DND-41 (cell line): Measurements from ENCODE around the gene CNNM1.

Experiments used
- ATAC-seq: fragments of 200-7000 bp; cut with Tn5 transposase; 3 replicates; pipeline ENCODE4 v1.9.1; 2021; ENCODE audit warnings: low read depth; ENCODE audit not compliant: insufficient read depth
- DNase-seq: peaks from one replicate; pipeline ENCODE4 v3.0.0-alpha.2; 2020
- H2AFZ ChIP-seq: 2 replicates; pipeline ENCODE4 v1.6.0; 2012; ENCODE audit warnings: low read depth, low read length
- H3K27ac ChIP-seq: 2 replicates; pipeline ENCODE4 v1.5.1; 2012; ENCODE audit warnings: low read length, inconsistent platforms
- H3K27me3 ChIP-seq: fragments of 200-600 bp; sonication (generic); 2 replicates; pipeline ENCODE4 v1.6.0; 2012; ENCODE audit warnings: low read length, mild to moderate bottlenecking, inconsistent platforms; ENCODE audit not compliant: insufficient read depth, poor library complexity
- H3K36me3 ChIP-seq: 2 replicates; pipeline ENCODE4 v1.5.1; 2012; ENCODE audit warnings: low read length, inconsistent platforms; ENCODE audit not compliant: insufficient read depth
- H3K4me1 ChIP-seq: 2 replicates; pipeline ENCODE4 v1.5.1; 2012; ENCODE audit warnings: mild to moderate bottlenecking, low read length; ENCODE audit not compliant: insufficient read depth
- H3K4me2 ChIP-seq: 2 replicates; pipeline ENCODE4 v1.6.0; 2012; ENCODE audit warnings: mild to moderate bottlenecking, moderate library complexity, low read length, inconsistent platforms; ENCODE audit not compliant: insufficient read depth
- H3K4me3 ChIP-seq, 2 experiments: fragments of 200-600 bp in 1 of 2; shearing (Covaris generic) in 1 of 2; 2 replicates each; pipeline ENCODE4 v1.5.1; 2012 to 2016; ENCODE audit warnings: inconsistent platforms in 2 of 2, low read length in 2 of 2, mild to moderate bottlenecking in 2 of 2, low read depth in 1 of 2, moderate library complexity in 1 of 2
- H3K79me2 ChIP-seq: 2 replicates; pipeline ENCODE4 v1.6.0; 2012; ENCODE audit warnings: low read length, inconsistent platforms; ENCODE audit not compliant: insufficient read depth
- H3K9ac ChIP-seq: 2 replicates; pipeline ENCODE4 v1.6.0; 2012; ENCODE audit warnings: low read depth, mild to moderate bottlenecking, inconsistent platforms, low read length, moderate library complexity
- H3K9me3 ChIP-seq: 2 replicates; pipeline ENCODE4 v1.5.1; 2012; ENCODE audit warnings: low read length, moderate library complexity, mild to moderate bottlenecking, inconsistent platforms; ENCODE audit not compliant: insufficient read depth, severe bottlenecking
- H4K20me1 ChIP-seq: 2 replicates; pipeline ENCODE4 v1.6.0; 2012; ENCODE audit warnings: low read length; ENCODE audit not compliant: insufficient read depth
- EZH2 ChIP-seq: IDR thresholded peaks from 3 replicates; pipeline ENCODE4 v1.6.1; 2012; ENCODE audit warnings: borderline replicate concordance, low read depth, mild to moderate bottlenecking, moderate library complexity, low read length, inconsistent platforms; ENCODE audit not compliant: severe bottlenecking
- TF ChIP-seq, protein P1 (sequence below): IDR thresholded peaks from 2 replicates; pipeline ENCODE4 v1.5.1; 2012; ENCODE audit warnings: borderline replicate concordance, low read length, moderate library complexity, mild to moderate bottlenecking; ENCODE audit not compliant: poor library complexity, severe bottlenecking; ENCODE audit errors: extremely low read depth

Gene CNNM1

DNA sequence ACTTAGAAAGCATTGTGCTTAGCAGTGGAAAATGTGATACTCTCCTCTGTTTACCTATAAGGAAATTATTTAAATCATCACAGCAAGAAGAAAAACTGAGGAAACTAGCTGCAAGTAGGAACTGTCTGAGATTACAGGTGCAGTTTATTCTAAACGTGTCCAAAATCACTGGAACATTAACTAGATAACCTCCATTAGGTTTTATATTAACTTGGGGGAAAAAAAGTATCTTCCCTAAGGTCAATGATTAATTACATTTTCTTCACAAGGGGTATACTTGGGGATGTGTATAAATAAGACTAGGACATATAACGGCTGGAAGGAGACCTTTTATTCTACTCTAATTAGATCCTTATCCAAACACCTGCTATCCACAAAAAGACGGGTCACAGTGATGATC is 97.5 kb downstream of the CNNM1 start:
- Histone ChIP-seq H3K9me3 (no peaks in the 10 kb centered on the region), H3K9ac (no peak overlapping the region), H3K4me2 (no peak overlapping the region)

DNA sequence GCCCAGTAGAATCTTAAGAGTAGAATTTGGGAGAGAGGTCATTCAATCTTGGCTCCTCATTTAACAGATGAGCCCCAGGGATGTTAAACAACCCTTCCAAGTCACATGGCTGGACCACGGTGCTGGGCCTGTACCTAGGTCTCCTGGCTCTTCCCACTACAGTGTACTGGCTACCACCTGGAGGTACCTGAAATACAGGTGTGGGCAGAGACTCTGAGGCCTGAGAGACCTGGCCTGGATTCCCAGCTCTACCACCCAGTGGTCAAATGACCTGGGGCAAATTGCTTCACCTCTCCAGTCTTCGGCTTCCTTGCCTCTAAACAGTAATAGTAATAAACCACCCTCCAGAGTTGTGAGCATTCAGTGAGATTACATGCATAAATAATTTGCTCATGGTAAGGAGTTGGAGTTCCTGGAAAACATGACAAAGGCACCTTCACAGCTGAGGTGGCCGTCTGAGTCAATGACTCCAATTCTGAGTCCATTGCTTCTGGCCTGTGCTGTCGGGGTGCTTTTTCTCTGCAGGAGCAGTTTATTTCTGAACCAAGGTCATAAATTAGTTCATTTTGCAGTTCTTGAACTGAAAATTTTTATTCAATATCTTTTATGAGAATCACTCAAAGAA is 98.5 kb downstream of the CNNM1 start:
- Histone ChIP-seq H3K36me3 (peaks cover 11% of the 10 kb centered on the region; the same call in 1 of the 2 replicates), H3K27me3 (no peaks in the 10 kb centered on the region), H3K9me3 (no peaks in the 10 kb centered on the region), H4K20me1 (no peaks in the 10 kb centered on the region), H3K79me2 (peaks cover 43% of the 10 kb centered on the region), H3K4me3 (no peak overlapping the region), H3K27ac (no peak overlapping the region), H3K4me1 (peaks cover 34% of the 10 kb centered on the region), H2AFZ (no peak overlapping the region), H3K4me2 (no peak overlapping the region), H3K9ac (no peak overlapping the region)
- DNase-seq (no peak), ATAC-seq (no peak)
- no peak for TF ChIP-seq EZH2
- TF ChIP-seq, protein P1, sequence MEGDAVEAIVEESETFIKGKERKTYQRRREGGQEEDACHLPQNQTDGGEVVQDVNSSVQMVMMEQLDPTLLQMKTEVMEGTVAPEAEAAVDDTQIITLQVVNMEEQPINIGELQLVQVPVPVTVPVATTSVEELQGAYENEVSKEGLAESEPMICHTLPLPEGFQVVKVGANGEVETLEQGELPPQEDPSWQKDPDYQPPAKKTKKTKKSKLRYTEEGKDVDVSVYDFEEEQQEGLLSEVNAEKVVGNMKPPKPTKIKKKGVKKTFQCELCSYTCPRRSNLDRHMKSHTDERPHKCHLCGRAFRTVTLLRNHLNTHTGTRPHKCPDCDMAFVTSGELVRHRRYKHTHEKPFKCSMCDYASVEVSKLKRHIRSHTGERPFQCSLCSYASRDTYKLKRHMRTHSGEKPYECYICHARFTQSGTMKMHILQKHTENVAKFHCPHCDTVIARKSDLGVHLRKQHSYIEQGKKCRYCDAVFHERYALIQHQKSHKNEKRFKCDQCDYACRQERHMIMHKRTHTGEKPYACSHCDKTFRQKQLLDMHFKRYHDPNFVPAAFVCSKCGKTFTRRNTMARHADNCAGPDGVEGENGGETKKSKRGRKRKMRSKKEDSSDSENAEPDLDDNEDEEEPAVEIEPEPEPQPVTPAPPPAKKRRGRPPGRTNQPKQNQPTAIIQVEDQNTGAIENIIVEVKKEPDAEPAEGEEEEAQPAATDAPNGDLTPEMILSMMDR = no peak

More for the DNA sequence above, 97.5 kb downstream of the CNNM1 start:
- H3K4me3 ChIP-seq = no peak overlapping the region
- peaks cover 11% of the 10 kb centered on the region; the same call in 1 of the 2 replicates for H3K36me3 ChIP-seq
- ATAC-seq = no peak
- no peaks in the 10 kb centered on the region for H4K20me1 ChIP-seq
- no peaks in the 10 kb centered on the region for H3K27me3 ChIP-seq
- H3K27ac ChIP-seq = no peak overlapping the region
- no peak for DNase-seq
- peaks cover 39% of the 10 kb centered on the region for H3K79me2 ChIP-seq
- no peak overlapping the region for H2AFZ ChIP-seq
- TF ChIP-seq EZH2 = no peak
- TF ChIP-seq, protein P1 = no peak
- peaks cover 25% of the 10 kb centered on the region for H3K4me1 ChIP-seq

DNA sequence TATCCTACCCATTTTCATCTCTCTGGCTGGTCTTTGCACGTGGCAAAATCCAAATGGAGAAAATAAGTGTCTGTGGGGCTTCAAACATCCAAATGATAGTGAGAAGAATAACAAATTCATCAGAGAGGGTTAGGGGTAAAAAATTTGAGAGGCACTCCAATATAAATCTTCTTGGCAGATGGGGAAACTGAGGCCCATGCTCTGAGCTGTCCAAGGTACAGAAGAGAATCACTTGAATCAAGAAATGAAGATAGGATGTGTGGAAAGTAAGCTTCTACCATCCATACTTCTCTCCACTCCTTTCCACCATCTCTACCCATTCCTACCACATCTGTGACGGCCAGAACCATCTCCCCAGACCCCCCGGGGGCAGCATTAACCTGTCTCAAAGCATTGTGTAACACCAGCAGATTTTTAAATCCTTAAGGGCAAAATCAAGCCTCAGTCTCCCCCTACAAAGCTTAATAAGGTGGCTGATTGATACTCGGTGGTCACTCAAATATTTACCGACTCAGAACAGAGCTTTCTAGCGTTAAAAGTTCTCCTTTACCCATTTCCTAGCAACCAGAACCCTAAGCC is 100.5 kb downstream of the CNNM1 start:
- Histone ChIP-seq H3K4me3 (peak overlapping the region; percentile 68 to 89; a peak in 3 of 4 replicates), H3K79me2 (peaks cover 43% of the 10 kb centered on the region), H3K9ac (peak overlapping the region; percentile 79), H4K20me1 (no peaks in the 10 kb centered on the region), H3K36me3 (peaks cover 8% of the 10 kb centered on the region; the same call in 1 of the 2 replicates), H3K27me3 (no peaks in the 10 kb centered on the region), H3K4me2 (peak overlapping the region; percentile 93), H2AFZ (peak overlapping the region; percentile 95), H3K4me1 (peaks cover 36% of the 10 kb centered on the region), H3K27ac (peak overlapping the region; percentile 83), H3K9me3 (no peaks in the 10 kb centered on the region)
- no peak for TF ChIP-seq EZH2
- TF ChIP-seq, protein P1 = no peak
- DNase-seq = no peak
- ATAC-seq = no peak
